A549 (cell line): ENCODE results near the gene SGSH. TPM values are rescaled to one million over a fixed set of nuclear protein-coding genes. Genes with fewer than 3 reads are reported as not detected.
A peak's percentile ranks its signal among the peaks of the same experiment; 100 is the strongest.

Experiments used
- ATAC-seq, 2 experiments: fragments of 200-7000 bp in 1 of 2; fragments of >200 bp in 1 of 2; cut with Nextera tagmentation in 1 of 2; cut with Tn5 transposase in 1 of 2; 3 replicates each; pipeline versions ENCODE4 v1.8.0 to v1.9.1; 2018 to 2020; ENCODE audit warnings: mild to moderate bottlenecking in 1 of 2, moderate library complexity in 1 of 2
- CTCF ChIA-PET: fragments of 300-600 bp; sonication (Branson Sonifier 250); formaldehyde crosslinking; extraction: SDS; loops from one replicate; lab custom pipeline; 2021; ENCODE audit warnings: antibody characterized with exemption, inconsistent platforms; lab: Yijun Ruan, JAX
- POLR2A ChIA-PET: fragments of 350-600 bp; formaldehyde crosslinking; extraction: SDS; loops from one replicate; lab custom pipeline; 2021; ENCODE audit warnings: antibody characterized with exemption, inconsistent platforms; lab: Yijun Ruan, JAX
- DNase-seq, 2 experiments: peaks; one replicate each; pipeline versions ENCODE4 v3.0.0 to v3.0.0-alpha.2; 2011 to 2016; ENCODE audit warnings: low read depth in 1 of 2, low spot score in 1 of 2
- FAIRE-seq: peaks from 2 replicates; lab custom pipeline; 2011; peaks lifted over from hg19 to GRCh38; lab: Jason Lieb, UNC
- H3K27ac ChIP-seq, 2 experiments: fragments of >200 bp; sonication (Bioruptor Twin); formaldehyde crosslinking; 3 replicates each; pipeline ENCODE4 v1.5.1; 2016 to 2017
- H3K4me1 ChIP-seq: fragments of >200 bp; sonication (Bioruptor Twin); formaldehyde crosslinking; 3 replicates; pipeline ENCODE4 v1.6.1; 2016
- H3K4me2 ChIP-seq: fragments of >200 bp; sonication (Bioruptor Twin); formaldehyde crosslinking; 3 replicates; pipeline ENCODE4 v1.6.1; 2016
- H3K4me3 ChIP-seq: fragments of >200 bp; sonication (Bioruptor Twin); formaldehyde crosslinking; 3 replicates; pipeline ENCODE4 v1.5.1; 2016
- H3K9me3 ChIP-seq: fragments of >200 bp; sonication (Bioruptor Twin); formaldehyde crosslinking; 3 replicates; pipeline ENCODE4 v1.6.1; 2016
- BCL3 ChIP-seq: fragments of >200 bp; sonication (Bioruptor Twin); formaldehyde crosslinking; IDR thresholded peaks from 3 replicates; pipeline ENCODE4 v1.6.1; 2016
- BHLHE40 ChIP-seq: IDR thresholded peaks from 2 replicates; pipeline ENCODE4 v1.6.1; 2012; ENCODE audit warnings: low read depth, low read length, inconsistent platforms
- CEBPB ChIP-seq, 2 experiments: fragments of >200 bp in 1 of 2; sonication (Bioruptor Twin) in 1 of 2; formaldehyde crosslinking in 1 of 2; IDR thresholded peaks; 2 replicates each; pipeline ENCODE4 v1.6.1; 2012 to 2016
- CTCF ChIP-seq: fragments of >200 bp; sonication (Bioruptor Twin); formaldehyde crosslinking; IDR thresholded peaks from 3 replicates; pipeline ENCODE4 v1.5.1; 2016
- EHMT2 ChIP-seq: fragments of 200-600 bp; sonication (generic); IDR thresholded peaks from 2 replicates; pipeline ENCODE4 v1.6.1; 2016; ENCODE audit warnings: antibody characterized with exemption, low read depth, mild to moderate bottlenecking, moderate library complexity
- ELK1 ChIP-seq: fragments of 150-350 bp; IDR thresholded peaks from 2 replicates; pipeline ENCODE4 v1.6.1; 2014; ENCODE audit warnings: low read depth, mild to moderate bottlenecking, low read length
- ESRRA ChIP-seq: fragments of 150-350 bp; IDR thresholded peaks from 2 replicates; pipeline ENCODE4 v1.6.1; 2014; ENCODE audit warnings: mild to moderate bottlenecking, low read length, borderline replicate concordance
- FOSL2 ChIP-seq, 2 experiments: fragments of 450-650 bp in 1 of 2; fragments of >200 bp in 1 of 2; sonication (Bioruptor Twin) in 1 of 2; formaldehyde crosslinking; IDR thresholded peaks; 2 replicates each; pipeline versions ENCODE4 v1.5.0 to v1.6.1; 2016 to 2020; ENCODE audit warnings: mild to moderate bottlenecking in 1 of 2, moderate library complexity in 1 of 2
- HOXA7 ChIP-seq: fragments of 250-450 bp; sonication (Bioruptor Pico); IDR thresholded peaks from 2 replicates; pipeline ENCODE4 v1.5.0; 2020; ENCODE audit warnings: mild to moderate bottlenecking, moderate library complexity
- HOXB13 ChIP-seq: fragments of 250-450 bp; sonication (Bioruptor Pico); IDR thresholded peaks from 2 replicates; pipeline ENCODE4 v1.5.0; 2020; ENCODE audit warnings: low read depth, mild to moderate bottlenecking, moderate library complexity
- HOXB5 ChIP-seq: fragments of 250-450 bp; sonication (Bioruptor Pico); IDR thresholded peaks from 2 replicates; pipeline ENCODE4 v1.5.0; 2020; ENCODE audit warnings: mild to moderate bottlenecking, moderate library complexity
- KDM1A ChIP-seq: fragments of 200-600 bp; sonication (generic); IDR thresholded peaks from 2 replicates; pipeline ENCODE4 v1.6.1; 2016; ENCODE audit warnings: low read depth, mild to moderate bottlenecking
- KDM5A ChIP-seq: fragments of 200-600 bp; sonication (generic); IDR thresholded peaks from 2 replicates; pipeline ENCODE4 v1.6.1; 2016; ENCODE audit warnings: antibody characterized with exemption, mild to moderate bottlenecking
- MAX ChIP-seq: IDR thresholded peaks from 2 replicates; pipeline ENCODE4 v1.6.1; 2012
- NR3C1 ChIP-seq: fragments of >200 bp; sonication (Bioruptor Twin); formaldehyde crosslinking; IDR thresholded peaks from 3 replicates; pipeline ENCODE4 v1.6.1; 2017
- POLR2A ChIP-seq: IDR thresholded peaks from 2 replicates; pipeline ENCODE4 v1.6.1; 2012; ENCODE audit warnings: mild to moderate bottlenecking, low read length
- POLR2AphosphoS2 ChIP-seq: conservative IDR thresholded peaks from 2 replicates; pipeline ENCODE4 v1.6.1; 2012; ENCODE audit warnings: low read length, improper control_type of control experiment, inconsistent platforms
- RAD21 ChIP-seq, 2 experiments: fragments of >200 bp in 1 of 2; sonication (Bioruptor Twin) in 1 of 2; formaldehyde crosslinking in 1 of 2; IDR thresholded peaks in 1 of 2; conservative IDR thresholded peaks in 1 of 2; 2 replicates in 1 of 2; 3 replicates in 1 of 2; pipeline ENCODE4 v1.6.1; 2012 to 2018; ENCODE audit warnings: inconsistent platforms in 1 of 2
- RARB ChIP-seq: fragments of 250-450 bp; sonication (Bioruptor Pico); IDR thresholded peaks from 2 replicates; pipeline ENCODE4 v1.8.0; 2021; ENCODE audit warnings: mild to moderate bottlenecking, moderate library complexity
- RCOR1 ChIP-seq: fragments of 150-350 bp; IDR thresholded peaks from 2 replicates; pipeline ENCODE4 v1.6.1; 2014; ENCODE audit warnings: antibody characterized with exemption, low read length, low read depth
- SMC3 ChIP-seq: fragments of >200 bp; sonication (Bioruptor Twin); formaldehyde crosslinking; IDR thresholded peaks from 3 replicates; pipeline ENCODE4 v1.6.1; 2018; ENCODE audit warnings: inconsistent platforms
- TP53 ChIP-seq: fragments of 250-450 bp; sonication (Bioruptor Pico); IDR thresholded peaks from 2 replicates; pipeline ENCODE4 v1.5.0; 2021; ENCODE audit warnings: mild to moderate bottlenecking, moderate library complexity
- USF2 ChIP-seq: fragments of 450-650 bp; IDR thresholded peaks from 2 replicates; pipeline ENCODE4 v1.6.1; 2014; ENCODE audit warnings: antibody characterized with exemption
- ZFP36 ChIP-seq: fragments of 450-650 bp; IDR thresholded peaks from 2 replicates; pipeline ENCODE4 v1.6.1; 2014; ENCODE audit warnings: borderline replicate concordance; ENCODE audit not compliant: partially characterized antibody
- WGBS: methylation state at CpG from one replicate; pipeline ENCODE4 v1.1.6; 2017; ENCODE audit errors: missing lambda C conversion rate; 5-methylcytosine and 5-hydroxymethylcytosine counted together
- polyA plus RNA-seq, 4 experiments: library from polyadenylated mRNA; depleted of rRNA in 3 of 4; stranded (reverse); fragments of >200 nt; fragmentation: RNase III in 1 of 4; extraction: RNeasy Plus Mini Kit Qiagen cat#74134 plus additional on column Dnase treatment in 1 of 4; gene quantifications; 2 replicates in 3 of 4; 3 replicates in 1 of 4; pipeline ENCODE4 v1.2.3, GENCODE V29; 2011 to 2017

The SGSH gene
- polyA plus RNA-seq, 2 of the 4 experiments (the other 2 are of a cell fraction): 14.5 to 24.7 TPM

- Histone ChIP-seq H3K4me2 (no peak overlapping the region), H3K9me3 (no peaks in the 10 kb centered on the region), H3K4me1 (peaks cover 7% of the 10 kb centered on the region), H3K4me3 (no peak overlapping the region), H3K27ac (peak overlapping the region in 1 of 2 experiments; percentile 31; a peak in 2 of 6 replicates)
- TF ChIP-seq CEBPB (IDR thresholded peaks at IDR 0.05): no peak
- TF ChIP-seq ELK1: no peak
- TF ChIP-seq RAD21 (conservative IDR thresholded peaks at IDR 0.05 in 1 of 2, IDR thresholded peaks at IDR 0.05 in 1 of 2): no peak
- no peak for TF ChIP-seq CTCF
- no peak for TF ChIP-seq HOXA7 (CRISPR knock-in tag)
- no peak for TF ChIP-seq EHMT2
- TF ChIP-seq POLR2A: no peak
- TF ChIP-seq SMC3: no peak
- no peak for TF ChIP-seq RCOR1
- TF ChIP-seq HOXB5 (CRISPR knock-in tag): no peak
- no peak for TF ChIP-seq MAX
- TF ChIP-seq RARB: no peak
- FAIRE-seq (no peak), DNase-seq (no peak), ATAC-seq (no peak)
- POLR2A ChIA-PET: no interaction called here
- CTCF ChIA-PET: interaction anchor here (0.8 to 2.8 kb wide), 6 partner anchors 9 to 239 kb away, joined by 3 to 12 read pairs (median 4); partner anchors contain the start of gene GAA
- WGBS: 94% methylated on average over 17 of the region's 17 CpGs
Observed at GRCh38 chr17:80247561-80247960, 27.4 kb upstream of the SGSH start.

GRCh38 chr17:80246726-80247125, 26.6 kb upstream of the SGSH start:
- ChIA-PET POLR2A (no interaction called here), CTCF (interaction anchor here (1.1 to 1.6 kb wide), 5 partner anchors 8 to 239 kb away, joined by 3 to 6 read pairs (median 3); partner anchors contain the start of gene GAA)
- H3K4me3 ChIP-seq: no peak overlapping the region
- DNase-seq (no peak), ATAC-seq (no peak), FAIRE-seq (no peak)
- no peak for TF ChIP-seq KDM1A
- no peak for TF ChIP-seq ESRRA
- H3K27ac ChIP-seq: no peak overlapping the region
- 81% methylated on average over 8 of the region's 8 CpGs for WGBS
- H3K9me3 ChIP-seq: no peaks in the 10 kb centered on the region
- H3K4me2 ChIP-seq: no peak overlapping the region
- H3K4me1 ChIP-seq: 0 out of 3 replicates have a peak, but pooled peaks cover 4% of the 10 kb centered on the region

- no peak for FAIRE-seq
- WGBS: 90% methylated on average over 18 of the region's 19 CpGs
- no peak for ATAC-seq
- Histone ChIP-seq H3K4me3 (no peak overlapping the region), H3K9me3 (no peaks in the 10 kb centered on the region), H3K4me1 (0 out of 3 replicates have a peak, but pooled peaks cover 4% of the 10 kb centered on the region), H3K27ac (no peak overlapping the region), H3K4me2 (no peak overlapping the region)
- POLR2A ChIA-PET: no interaction called here
- TF ChIP-seq BCL3 (no peak), USF2 (no peak), KDM5A (no peak), FOSL2 (IDR thresholded peaks at IDR 0.05) (no peak), FOSL2 (CRISPR knock-in tag; IDR thresholded peaks at IDR 0.05) (no peak), HOXB13 (CRISPR knock-in tag) (no peak), NR3C1 (no peak), TP53 (no peak), ZFP36 (no peak), BHLHE40 (no peak), ESRRA (no peak), HOXB5 (CRISPR knock-in tag) (no peak), SMC3 (no peak), POLR2AphosphoS2 (no peak), CEBPB (IDR thresholded peaks at IDR 0.05) (no peak)
- CTCF ChIA-PET: interaction anchor here (1.1 to 1.4 kb wide), 2 partner anchors 42 to 45 kb away, joined by 3 read pairs; no protein-coding TSS in a partner anchor
- DNase-seq: no peak
Observed at GRCh38 chr17:80246266-80246681, 26.1 kb upstream of the SGSH start.
